Stimulated activated naive CD8-positive, alpha-beta T cell treated with anti-CD3 and anti-CD28 coated beads, Interleukin-15, Interleukin-2, amounts not matched to agents 100 ng/mL and 50 ng/mL, for 24 hours (primary cell): ENCODE measurements around the gene NUCB2.
"Not testable (repeated sequence)": the region's sequence is repeated elsewhere in the genome, so short reads cannot be mapped to it uniquely, and the experiment has no call there.

ENCODE experiments used
- H3K27ac Mint-ChIP-seq: one replicate; pipeline ENCODE4 v1.8.0; 2021; ENCODE audit warnings: mild to moderate bottlenecking, mixed read lengths
- H3K27me3 Mint-ChIP-seq: one replicate; pipeline ENCODE4 v1.8.0; 2021; ENCODE audit warnings: mixed read lengths
- H3K36me3 Mint-ChIP-seq: one replicate; pipeline ENCODE4 v1.8.0; 2021; ENCODE audit warnings: low read depth, mixed read lengths
- H3K4me1 Mint-ChIP-seq: one replicate; pipeline ENCODE4 v1.8.0; 2021; ENCODE audit warnings: low read depth, mixed read lengths
- H3K4me3 Mint-ChIP-seq: one replicate; pipeline ENCODE4 v1.8.0; 2021; ENCODE audit warnings: mild to moderate bottlenecking, mixed read lengths
- H3K9me3 Mint-ChIP-seq: one replicate; pipeline ENCODE4 v1.8.0; 2021; ENCODE audit warnings: mixed read lengths

Gene NUCB2

GRCh38 chr11:17276236-17277023, at the start of gene NUCB2:
NUCB2 (plus strand) TSS chr11:17276739; CDS start chr11:17295324, 18,585 bp downstream.
- Mint-ChIP-seq H3K4me1 (peaks cover 44% of the 10 kb centered on the region), H3K36me3 (no peaks in the 10 kb centered on the region), H3K4me3 (peak within 1 kb of the TSS; percentile 93), H3K9me3 (no peaks in the 10 kb centered on the region), H3K27me3 (no peaks in the 10 kb centered on the region), H3K27ac (peak within 1 kb of the TSS; percentile 98)

GRCh38 chr11:17228186-17228925, 48.2 kb upstream of the NUCB2 start:
- not testable (repeated sequence) for H3K36me3 Mint-ChIP-seq, H3K27me3 Mint-ChIP-seq, H3K4me3 Mint-ChIP-seq, H3K27ac Mint-ChIP-seq, H3K9me3 Mint-ChIP-seq
- H3K4me1 Mint-ChIP-seq, result peaks cover 22% of the 10 kb centered on the region

DNA sequence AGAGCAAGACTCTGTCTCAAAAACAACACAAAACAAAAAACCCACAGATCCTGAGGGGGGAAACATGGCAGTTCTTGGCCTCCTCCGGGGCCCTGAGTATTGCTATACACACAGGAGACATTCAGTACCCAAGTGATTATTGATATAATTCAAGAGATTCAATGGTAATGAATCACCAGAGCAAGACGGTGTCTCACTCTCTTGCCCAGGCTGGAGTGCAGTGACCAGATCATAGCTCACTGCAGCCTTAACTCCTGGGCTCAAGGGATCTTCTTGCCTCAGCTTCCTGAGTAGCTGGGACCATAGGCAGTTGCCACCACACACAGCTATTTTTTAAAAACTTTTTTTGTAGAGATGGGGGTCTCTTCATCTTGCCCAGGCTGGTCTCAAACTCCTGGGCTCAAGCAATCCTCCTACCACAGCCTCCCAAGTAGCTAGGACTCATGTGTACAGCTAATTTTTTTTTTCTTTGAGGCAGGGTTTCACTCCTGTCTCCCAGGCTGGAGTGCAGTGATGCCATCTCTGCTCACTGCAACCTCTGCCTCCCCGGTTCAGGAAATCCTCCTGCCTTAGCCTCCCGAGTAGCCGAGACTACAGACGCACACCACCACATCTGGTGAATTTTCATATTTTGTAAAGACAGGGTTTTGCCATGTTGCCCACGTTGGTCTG, 46.9 kb upstream of the NUCB2 start:
- H3K9me3 Mint-ChIP-seq, result no peaks in the 10 kb centered on the region
- peaks cover 5% of the 10 kb centered on the region for H3K27me3 Mint-ChIP-seq
- H3K4me3 Mint-ChIP-seq, result no peak overlapping the region
- H3K4me1 Mint-ChIP-seq, result peaks cover 22% of the 10 kb centered on the region
- H3K27ac Mint-ChIP-seq, result no peak overlapping the region
- H3K36me3 Mint-ChIP-seq, result no peaks in the 10 kb centered on the region

DNA sequence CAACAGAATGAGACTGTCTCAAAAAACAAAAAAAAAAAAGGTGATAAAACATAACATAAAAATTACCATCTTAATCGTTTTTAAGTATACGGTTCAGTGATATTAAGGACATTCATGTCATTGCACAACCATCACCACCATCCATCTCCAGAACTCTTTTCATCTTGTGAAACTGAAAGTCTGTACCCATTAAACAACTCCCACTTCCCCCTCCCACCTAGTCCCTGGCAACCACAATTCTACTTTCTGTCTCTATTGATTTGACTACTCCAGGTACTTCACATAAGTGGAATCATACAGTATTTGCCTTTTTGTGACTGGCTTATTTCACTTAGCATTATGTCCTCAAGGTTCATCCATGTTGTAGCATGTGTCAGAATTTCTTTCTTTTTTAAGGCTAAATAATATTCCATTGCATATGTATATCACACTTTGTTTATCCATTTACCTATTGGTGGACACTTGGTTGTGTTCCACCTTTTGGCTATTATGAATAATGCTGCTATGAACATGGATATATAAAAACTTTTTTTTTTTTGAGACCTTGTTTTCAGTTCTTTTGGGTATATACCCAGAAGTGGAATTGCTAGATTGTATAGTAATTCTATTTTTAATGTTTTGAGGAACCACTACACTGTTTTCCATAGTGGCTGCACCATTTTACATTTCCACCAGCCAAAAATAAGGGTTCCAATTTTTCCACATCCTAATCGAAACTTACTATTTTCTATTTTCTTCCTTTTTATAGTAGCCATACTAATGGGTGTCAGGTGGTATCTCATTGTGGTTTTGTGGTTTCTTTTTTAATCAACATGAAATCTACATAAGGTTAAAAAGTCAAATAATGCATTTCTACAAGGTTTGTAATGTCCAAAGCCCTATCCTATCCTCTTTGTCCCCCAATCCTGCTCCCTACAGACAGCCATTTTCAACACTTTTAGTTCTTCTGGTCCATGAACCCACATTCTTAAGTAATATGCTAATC, 45.4 kb upstream of the NUCB2 start:
- H3K9me3 Mint-ChIP-seq, result no peaks in the 10 kb centered on the region
- peaks cover 22% of the 10 kb centered on the region for H3K4me1 Mint-ChIP-seq
- no peaks in the 10 kb centered on the region for H3K36me3 Mint-ChIP-seq
- peaks cover 10% of the 10 kb centered on the region for H3K27me3 Mint-ChIP-seq
- H3K27ac Mint-ChIP-seq, result peak overlapping the region; percentile 52
- peak overlapping the region; percentile 41 for H3K4me3 Mint-ChIP-seq

- H3K4me1 Mint-ChIP-seq, result peaks cover 22% of the 10 kb centered on the region
Measured at GRCh38 chr11:17233101-17233500, 43.4 kb upstream of the NUCB2 start.

GRCh38 chr11:17238377-17238776, 38.2 kb upstream of the NUCB2 start:
- H3K27ac Mint-ChIP-seq, result no peak overlapping the region
- H3K4me1 Mint-ChIP-seq, result peaks cover under 1% of the 10 kb centered on the region
- no peaks in the 10 kb centered on the region for H3K36me3 Mint-ChIP-seq
- H3K27me3 Mint-ChIP-seq, result peaks cover 36% of the 10 kb centered on the region
- H3K4me3 Mint-ChIP-seq, result no peak overlapping the region
- no peaks in the 10 kb centered on the region for H3K9me3 Mint-ChIP-seq

More at GRCh38 chr11:17233101-17233500, 43.4 kb upstream of the NUCB2 start:
- H3K27me3 Mint-ChIP-seq, result peaks cover 14% of the 10 kb centered on the region
- H3K27ac Mint-ChIP-seq, result no peak overlapping the region
- no peaks in the 10 kb centered on the region for H3K36me3 Mint-ChIP-seq
- H3K9me3 Mint-ChIP-seq, result no peaks in the 10 kb centered on the region
- no peak overlapping the region for H3K4me3 Mint-ChIP-seq

- H3K9me3 Mint-ChIP-seq, H3K4me3 Mint-ChIP-seq, H3K27ac Mint-ChIP-seq, H3K36me3 Mint-ChIP-seq, H3K4me1 Mint-ChIP-seq: not testable (repeated sequence)
- peaks cover 36% of the 10 kb centered on the region for H3K27me3 Mint-ChIP-seq
Measured at GRCh38 chr11:17239927-17240326, 36.6 kb upstream of the NUCB2 start.

GRCh38 chr11:17240780-17241179, 35.8 kb upstream of the NUCB2 start:
- H3K4me3 Mint-ChIP-seq, result no peak overlapping the region
- no peaks in the 10 kb centered on the region for H3K36me3 Mint-ChIP-seq
- H3K9me3 Mint-ChIP-seq, result no peaks in the 10 kb centered on the region
- no peak overlapping the region for H3K27ac Mint-ChIP-seq
- H3K4me1 Mint-ChIP-seq, result peaks cover 9% of the 10 kb centered on the region
- peaks cover 37% of the 10 kb centered on the region for H3K27me3 Mint-ChIP-seq

- not testable (repeated sequence) for H3K27ac Mint-ChIP-seq, H3K4me3 Mint-ChIP-seq, H3K9me3 Mint-ChIP-seq, H3K4me1 Mint-ChIP-seq, H3K36me3 Mint-ChIP-seq
- peaks cover 38% of the 10 kb centered on the region for H3K27me3 Mint-ChIP-seq
Measured at GRCh38 chr11:17242954-17243353, 33.6 kb upstream of the NUCB2 start.

DNA sequence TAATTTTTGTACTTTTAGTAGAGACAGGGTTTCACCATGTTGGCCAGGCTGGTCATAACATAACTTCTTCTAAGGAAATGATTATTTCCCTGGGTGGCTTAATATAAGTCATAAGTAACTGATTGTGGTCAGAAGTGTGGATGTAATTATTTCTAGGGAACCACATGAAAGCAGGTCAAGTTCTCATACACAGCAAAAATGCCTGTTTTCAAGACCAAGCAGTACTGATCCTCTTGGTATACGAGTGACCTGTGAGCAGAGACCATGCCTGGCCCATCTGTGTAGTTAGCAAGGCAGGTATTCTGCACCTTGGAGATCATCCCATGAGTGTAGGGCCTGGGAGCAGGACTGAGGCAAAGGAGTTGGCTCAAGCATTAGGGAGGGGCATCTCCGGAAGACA, 32.5 kb upstream of the NUCB2 start:
- no peak overlapping the region for H3K27ac Mint-ChIP-seq
- H3K36me3 Mint-ChIP-seq, result no peaks in the 10 kb centered on the region
- H3K27me3 Mint-ChIP-seq, result peaks cover 33% of the 10 kb centered on the region
- H3K4me1 Mint-ChIP-seq, result peaks cover 9% of the 10 kb centered on the region
- no peak overlapping the region for H3K4me3 Mint-ChIP-seq
- no peaks in the 10 kb centered on the region for H3K9me3 Mint-ChIP-seq

- H3K4me3 Mint-ChIP-seq, result no peak overlapping the region
- H3K27me3 Mint-ChIP-seq, result peaks cover 12% of the 10 kb centered on the region
- H3K36me3 Mint-ChIP-seq, result no peaks in the 10 kb centered on the region
- peak overlapping the region; percentile 53 for H3K27ac Mint-ChIP-seq
- no peaks in the 10 kb centered on the region for H3K9me3 Mint-ChIP-seq
- no peaks in the 10 kb centered on the region for H3K4me1 Mint-ChIP-seq
Measured at GRCh38 chr11:17250561-17251350, 25.8 kb upstream of the NUCB2 start.

- no peak overlapping the region for H3K4me3 Mint-ChIP-seq
- no peaks in the 10 kb centered on the region for H3K36me3 Mint-ChIP-seq
- no peaks in the 10 kb centered on the region for H3K9me3 Mint-ChIP-seq
- H3K27ac Mint-ChIP-seq, result no peak overlapping the region
- H3K4me1 Mint-ChIP-seq, result peaks cover 17% of the 10 kb centered on the region
- H3K27me3 Mint-ChIP-seq, result peaks cover 7% of the 10 kb centered on the region
Measured at GRCh38 chr11:17252704-17253103, 23.8 kb upstream of the NUCB2 start.

GRCh38 chr11:17256512-17256911, 20.0 kb upstream of the NUCB2 start:
- H3K4me3 Mint-ChIP-seq, result no peak overlapping the region
- H3K4me1 Mint-ChIP-seq, result peaks cover 27% of the 10 kb centered on the region
- peak overlapping the region; percentile 50 for H3K27ac Mint-ChIP-seq
- H3K9me3 Mint-ChIP-seq, result no peaks in the 10 kb centered on the region
- no peaks in the 10 kb centered on the region for H3K27me3 Mint-ChIP-seq
- H3K36me3 Mint-ChIP-seq, result no peaks in the 10 kb centered on the region

DNA sequence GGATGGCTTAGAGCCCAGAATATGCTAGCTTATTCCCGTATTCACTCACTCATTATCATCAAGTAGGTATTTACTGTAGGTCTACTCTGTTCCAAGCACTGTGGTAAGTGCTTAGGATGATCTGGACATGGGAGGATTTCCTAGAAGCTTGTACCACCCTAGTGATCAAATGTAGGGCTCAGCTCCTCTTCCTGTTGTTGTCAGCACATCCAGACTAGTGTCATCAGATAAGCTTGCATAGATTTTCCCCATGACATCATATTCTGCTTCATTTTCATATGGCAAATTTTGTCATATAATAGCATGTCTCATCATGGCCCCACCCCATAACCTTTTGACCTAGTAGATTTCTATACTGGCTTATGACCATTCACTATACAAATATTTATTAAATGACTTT, 19.3 kb upstream of the NUCB2 start:
- Mint-ChIP-seq H3K9me3 (no peaks in the 10 kb centered on the region), H3K27ac (peak overlapping the region; percentile 65), H3K36me3 (no peaks in the 10 kb centered on the region), H3K27me3 (no peaks in the 10 kb centered on the region), H3K4me1 (peaks cover 27% of the 10 kb centered on the region), H3K4me3 (no peak overlapping the region)
